IPS-15b (cell line): ENCODE data around the gene OR1C1.
"Not testable (repeated sequence)": the region's sequence is repeated elsewhere in the genome, so short reads cannot be mapped to it uniquely, and the experiment has no call there.

Experiments
- H3K27me3 ChIP-seq: one replicate; pipeline ENCODE4 v1.6.1; 2013; ENCODE audit warnings: low read length; ENCODE audit not compliant: control insufficient read depth, insufficient read depth
- H3K36me3 ChIP-seq: one replicate; pipeline ENCODE4 v1.6.1; 2013; ENCODE audit warnings: low read length; ENCODE audit not compliant: control insufficient read depth, insufficient read depth
- H3K4me1 ChIP-seq: one replicate; pipeline ENCODE4 v1.6.1; 2013; ENCODE audit warnings: mild to moderate bottlenecking, low read length; ENCODE audit not compliant: control insufficient read depth, insufficient read depth
- H3K4me3 ChIP-seq: one replicate; pipeline ENCODE4 v1.5.1; 2013; ENCODE audit warnings: low read depth, low read length
- H3K9ac ChIP-seq: one replicate; pipeline ENCODE4 v1.6.1; 2013; ENCODE audit warnings: low read depth, mild to moderate bottlenecking, low read length
- H3K9me3 ChIP-seq: one replicate; pipeline ENCODE4 v1.6.1; 2013; ENCODE audit warnings: mild to moderate bottlenecking, low read length; ENCODE audit not compliant: control insufficient read depth, insufficient read depth

The OR1C1 gene

GRCh38 chr1:247760456-247760855 lies at the start of gene OR1C1:
Gene OR1C1, minus strand, starts transcription at chr1:247760556. Its CDS starts 2,150 bp downstream, at chr1:247758406.
- Histone ChIP-seq H3K9me3 (no peaks in the 10 kb centered on the region), H3K9ac (no peak within 1 kb of the TSS), H3K27me3 (no peaks in the 10 kb centered on the region), H3K4me3 (no peak within 1 kb of the TSS), H3K4me1 (no peaks in the 10 kb centered on the region), H3K36me3 (no peaks in the 10 kb centered on the region)

- no peaks in the 10 kb centered on the region for H3K36me3 ChIP-seq
- H3K27me3 ChIP-seq: no peaks in the 10 kb centered on the region
- no peak overlapping the region for H3K9ac ChIP-seq
- no peak overlapping the region for H3K4me3 ChIP-seq
- no peaks in the 10 kb centered on the region for H3K4me1 ChIP-seq
- peaks cover 3% of the 10 kb centered on the region for H3K9me3 ChIP-seq
Measured at GRCh38 chr1:247797518-247797917, 37.2 kb upstream of the OR1C1 start.

GRCh38 chr1:247769603-247770002 lies 9.2 kb upstream of the OR1C1 start:
- no peaks in the 10 kb centered on the region for H3K36me3 ChIP-seq
- no peaks in the 10 kb centered on the region for H3K4me1 ChIP-seq
- H3K9ac ChIP-seq: no peak overlapping the region
- no peaks in the 10 kb centered on the region for H3K9me3 ChIP-seq
- H3K27me3 ChIP-seq: no peaks in the 10 kb centered on the region
- no peak overlapping the region for H3K4me3 ChIP-seq

GRCh38 chr1:247754311-247754710 lies 6.0 kb downstream of the OR1C1 start:
- not testable (repeated sequence) for H3K4me1 ChIP-seq, H3K27me3 ChIP-seq, H3K4me3 ChIP-seq, H3K9ac ChIP-seq, H3K9me3 ChIP-seq, H3K36me3 ChIP-seq

- no peaks in the 10 kb centered on the region for H3K27me3 ChIP-seq
- no peaks in the 10 kb centered on the region for H3K9me3 ChIP-seq
- no peak overlapping the region for H3K4me3 ChIP-seq
- H3K36me3 ChIP-seq: no peaks in the 10 kb centered on the region
- no peaks in the 10 kb centered on the region for H3K4me1 ChIP-seq
- H3K9ac ChIP-seq: no peak overlapping the region
Measured at GRCh38 chr1:247749870-247750269, 10.5 kb downstream of the OR1C1 start.

- Histone ChIP-seq H3K27me3 (no peaks in the 10 kb centered on the region), H3K9ac (no peak within 1 kb of the TSS), H3K4me3 (no peak within 1 kb of the TSS), H3K4me1 (no peaks in the 10 kb centered on the region), H3K36me3 (no peaks in the 10 kb centered on the region), H3K9me3 (no peaks in the 10 kb centered on the region)
Measured at GRCh38 chr1:247748041-247748440, 12.3 kb downstream of the OR1C1 start, which contains the start of gene OR14A2. Gene OR14A2, minus strand, starts transcription at chr1:247748141.

GRCh38 chr1:247747616-247748015 lies 12.7 kb downstream of the OR1C1 start:
- H3K9ac ChIP-seq: no peak overlapping the region
- no peak overlapping the region for H3K4me3 ChIP-seq
- no peaks in the 10 kb centered on the region for H3K9me3 ChIP-seq
- H3K4me1 ChIP-seq: no peaks in the 10 kb centered on the region
- no peaks in the 10 kb centered on the region for H3K27me3 ChIP-seq
- no peaks in the 10 kb centered on the region for H3K36me3 ChIP-seq

GRCh38 chr1:247746391-247746935 lies 13.9 kb downstream of the OR1C1 start:
- H3K4me1 ChIP-seq: no peaks in the 10 kb centered on the region
- no peaks in the 10 kb centered on the region for H3K36me3 ChIP-seq
- H3K4me3 ChIP-seq: no peak overlapping the region
- H3K27me3 ChIP-seq: no peaks in the 10 kb centered on the region
- no peak overlapping the region for H3K9ac ChIP-seq
- no peaks in the 10 kb centered on the region for H3K9me3 ChIP-seq

GRCh38 chr1:247742215-247742760 lies 18.1 kb downstream of the OR1C1 start:
- not testable (repeated sequence) for H3K36me3 ChIP-seq, H3K9me3 ChIP-seq, H3K4me1 ChIP-seq, H3K4me3 ChIP-seq, H3K9ac ChIP-seq, H3K27me3 ChIP-seq

- H3K9me3 ChIP-seq: no peaks in the 10 kb centered on the region
- no peaks in the 10 kb centered on the region for H3K27me3 ChIP-seq
- no peaks in the 10 kb centered on the region for H3K4me1 ChIP-seq
- H3K9ac ChIP-seq: no peak overlapping the region
- no peak overlapping the region for H3K4me3 ChIP-seq
- H3K36me3 ChIP-seq: no peaks in the 10 kb centered on the region
Measured at GRCh38 chr1:247741756-247742155, 18.6 kb downstream of the OR1C1 start.

- no peaks in the 10 kb centered on the region for H3K36me3 ChIP-seq
- H3K27me3 ChIP-seq: no peaks in the 10 kb centered on the region
- no peaks in the 10 kb centered on the region for H3K4me1 ChIP-seq
- no peaks in the 10 kb centered on the region for H3K9me3 ChIP-seq
- no peak overlapping the region for H3K9ac ChIP-seq
- no peak overlapping the region for H3K4me3 ChIP-seq
Measured at GRCh38 chr1:247740721-247741120, 19.6 kb downstream of the OR1C1 start.

- H3K9me3 ChIP-seq: no peaks in the 10 kb centered on the region
- no peaks in the 10 kb centered on the region for H3K4me1 ChIP-seq
Measured at GRCh38 chr1:247738315-247738714, 22.0 kb downstream of the OR1C1 start, which contains the start of gene OR14K1. Gene OR14K1, plus strand, starts transcription at chr1:247738615. Its CDS starts 0 bp downstream, at chr1:247738615.

More at GRCh38 chr1:247738315-247738714, 22.0 kb downstream of the OR1C1 start, which contains the start of gene OR14K1:
- H3K4me3 ChIP-seq: no peak within 1 kb of the TSS
- no peak within 1 kb of the TSS for H3K9ac ChIP-seq
- H3K36me3 ChIP-seq: no peaks in the 10 kb centered on the region
- no peaks in the 10 kb centered on the region for H3K27me3 ChIP-seq
